ENCODE results near the gene USP43. TPM values are rescaled to one million over a fixed set of nuclear protein-coding genes. Genes with fewer than 3 reads are reported as not detected.

USP43 gene
- total and polyA plus RNA-seq, 12 donors, result 0.11 to 1.2 (median 0.54) TPM; not detected in 2

DNA sequence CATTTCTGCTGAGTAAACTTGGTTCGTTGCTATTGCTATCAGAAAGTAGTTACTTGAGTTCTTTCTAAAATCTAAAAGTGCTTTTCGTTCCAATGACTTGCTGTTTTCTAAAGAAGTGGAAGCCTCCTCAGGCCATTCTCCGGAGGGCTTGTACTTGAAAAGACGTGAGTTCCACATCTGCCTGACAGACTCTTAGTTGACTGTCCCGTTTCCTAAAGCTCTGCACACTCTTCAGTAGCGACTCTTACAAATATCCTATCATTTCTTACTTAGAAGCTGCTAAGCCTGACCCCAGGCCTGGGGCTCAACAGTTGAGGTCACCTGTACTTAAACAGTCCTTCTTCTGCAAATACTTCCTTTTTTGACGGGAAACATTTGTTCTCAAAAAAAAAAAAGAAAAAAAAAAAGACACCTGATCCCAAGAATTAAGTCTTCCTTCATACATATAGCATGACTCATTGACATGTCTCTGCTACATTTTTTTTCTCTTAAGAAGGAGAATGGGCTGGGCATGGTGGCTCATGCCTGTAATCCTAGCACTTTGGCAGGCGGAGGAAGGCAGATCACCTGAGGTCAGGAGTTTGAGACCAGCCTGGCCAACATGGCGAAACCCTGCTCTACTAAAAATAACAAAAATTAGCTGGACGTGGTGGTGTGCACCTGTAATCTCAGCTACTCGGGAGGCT lies 84.6 kb downstream of the USP43 start:
- intact Hi-C loops (cut with DNase I), result loop anchor here in 1 of 2 donors (10.0 kb wide), 1 partner anchor 55 kb away; no protein-coding TSS in a partner anchor
- H3K36me3 ChIP-seq (replicated peaks in 1 of 2), result no peaks in the 10 kb centered on the region

DNA sequence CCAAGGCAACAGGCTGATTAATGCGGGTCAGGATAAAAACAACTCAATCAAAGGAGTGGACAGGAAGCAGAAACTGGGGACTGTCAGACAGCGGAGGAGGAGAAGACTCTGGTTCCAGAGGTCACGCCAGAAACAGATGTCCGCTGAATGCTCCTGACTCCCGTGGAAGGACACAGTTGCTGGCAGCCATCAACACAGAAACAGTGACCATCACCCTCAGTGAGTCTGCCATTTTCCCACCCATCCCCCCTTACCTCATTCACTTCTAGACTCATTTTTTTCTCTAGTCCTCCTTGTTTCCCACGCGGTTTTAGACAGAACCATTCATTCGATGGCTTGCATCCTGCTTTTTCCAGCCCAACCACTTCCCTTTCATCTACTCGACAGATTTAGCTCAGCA lies 105.2 kb downstream of the USP43 start:
- intact Hi-C loops (cut with DNase I), result no loop called here
- Histone ChIP-seq H3K4me3 (no peak overlapping the region), H3K9me3 (replicated peaks in 1 of 3) (no peaks in the 10 kb centered on the region), H3K4me1 (replicated peaks in 1 of 2) (no peaks in the 10 kb centered on the region), H3K27me3 (no peaks in the 10 kb centered on the region), H3K27ac (no peak overlapping the region), H3K36me3 (replicated peaks in 1 of 2) (no peaks in the 10 kb centered on the region)
- peak in 2 of 7 donors; percentile 10 to 23 for DNase-seq
- TF ChIP-seq, protein P1, sequence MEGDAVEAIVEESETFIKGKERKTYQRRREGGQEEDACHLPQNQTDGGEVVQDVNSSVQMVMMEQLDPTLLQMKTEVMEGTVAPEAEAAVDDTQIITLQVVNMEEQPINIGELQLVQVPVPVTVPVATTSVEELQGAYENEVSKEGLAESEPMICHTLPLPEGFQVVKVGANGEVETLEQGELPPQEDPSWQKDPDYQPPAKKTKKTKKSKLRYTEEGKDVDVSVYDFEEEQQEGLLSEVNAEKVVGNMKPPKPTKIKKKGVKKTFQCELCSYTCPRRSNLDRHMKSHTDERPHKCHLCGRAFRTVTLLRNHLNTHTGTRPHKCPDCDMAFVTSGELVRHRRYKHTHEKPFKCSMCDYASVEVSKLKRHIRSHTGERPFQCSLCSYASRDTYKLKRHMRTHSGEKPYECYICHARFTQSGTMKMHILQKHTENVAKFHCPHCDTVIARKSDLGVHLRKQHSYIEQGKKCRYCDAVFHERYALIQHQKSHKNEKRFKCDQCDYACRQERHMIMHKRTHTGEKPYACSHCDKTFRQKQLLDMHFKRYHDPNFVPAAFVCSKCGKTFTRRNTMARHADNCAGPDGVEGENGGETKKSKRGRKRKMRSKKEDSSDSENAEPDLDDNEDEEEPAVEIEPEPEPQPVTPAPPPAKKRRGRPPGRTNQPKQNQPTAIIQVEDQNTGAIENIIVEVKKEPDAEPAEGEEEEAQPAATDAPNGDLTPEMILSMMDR (IDR thresholded peaks at IDR 0.05), result no peak
- no peak for TF ChIP-seq POLR2A (IDR thresholded peaks at IDR 0.05)
- WGBS, 4 donors, result 19 to 32% (median 26%) methylated on average over 9 of the region's 9 CpGs

More for the DNA sequence above, 84.6 kb downstream of the USP43 start:
- 64 to 77% (median 72%) methylated on average over 11 of the region's 11 CpGs for WGBS, 4 donors
- H3K27me3 ChIP-seq, result no peaks in the 10 kb centered on the region
- DNase-seq, result no peak
- H3K4me3 ChIP-seq, result no peak overlapping the region
- H3K9me3 ChIP-seq (replicated peaks in 1 of 3), result no peaks in the 10 kb centered on the region
- TF ChIP-seq POLR2A (IDR thresholded peaks at IDR 0.05), result no peak
- no peak overlapping the region for H3K27ac ChIP-seq
- no peaks in the 10 kb centered on the region for H3K4me1 ChIP-seq (replicated peaks in 1 of 2)

DNA sequence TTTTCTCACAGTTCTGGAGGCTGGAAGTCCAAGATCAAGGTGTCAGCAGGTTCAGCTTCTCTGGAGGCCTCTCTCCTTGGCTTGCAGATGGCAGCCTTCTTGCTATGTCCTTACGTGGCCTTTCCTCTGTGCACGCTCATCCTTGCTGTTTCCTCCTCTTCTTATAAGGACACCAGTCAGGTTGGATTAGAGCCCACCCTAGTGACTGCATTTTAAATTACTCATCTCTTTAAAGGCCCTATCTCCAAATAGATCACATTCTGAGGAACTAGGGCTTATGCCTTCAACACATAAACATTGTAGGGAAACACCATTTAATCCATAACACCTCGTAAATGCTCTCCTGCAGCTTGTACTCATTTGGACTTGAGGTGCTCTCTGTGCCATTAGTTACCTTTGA lies 109.8 kb downstream of the USP43 start:
- Histone ChIP-seq H3K4me3 (no peak overlapping the region), H3K36me3 (replicated peaks in 1 of 2) (no peaks in the 10 kb centered on the region), H3K27ac (no peak overlapping the region), H3K9me3 (replicated peaks in 1 of 3) (no peaks in the 10 kb centered on the region), H3K27me3 (no peaks in the 10 kb centered on the region), H3K4me1 (replicated peaks in 1 of 2) (no peaks in the 10 kb centered on the region)
- WGBS, 4 donors, result 66 to 77% (median 72%) methylated on average over 3 of the region's 3 CpGs
- TF ChIP-seq POLR2A (IDR thresholded peaks at IDR 0.05), result no peak
- TF ChIP-seq, protein P1 (IDR thresholded peaks at IDR 0.05), result no peak
- intact Hi-C loops (cut with DNase I), result no loop called here
- DNase-seq, result no peak

DNA sequence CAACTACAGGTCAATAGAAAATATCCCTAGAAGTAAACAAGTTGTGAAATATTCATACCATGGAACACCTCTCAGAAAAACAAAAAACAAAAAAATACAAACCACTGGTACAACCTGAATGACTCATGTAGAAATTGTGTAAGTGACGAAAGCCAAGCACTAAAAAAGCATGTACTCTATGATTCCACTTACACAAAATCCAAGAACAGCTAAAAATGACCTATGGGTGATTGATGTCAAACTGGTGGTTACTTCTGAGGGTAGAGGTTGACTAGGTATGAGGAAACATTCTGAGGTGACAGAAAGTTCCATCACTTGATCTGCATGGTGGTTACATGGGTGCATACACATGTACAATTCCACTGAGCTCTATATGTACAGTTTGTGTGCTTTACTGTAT lies 114.9 kb downstream of the USP43 start:
- DNase-seq, result no peak
- Histone ChIP-seq H3K9me3 (replicated peaks in 1 of 3) (no peaks in the 10 kb centered on the region), H3K27ac (no peak overlapping the region), H3K27me3 (no peaks in the 10 kb centered on the region), H3K4me3 (no peak overlapping the region), H3K36me3 (replicated peaks in 1 of 2) (no peaks in the 10 kb centered on the region), H3K4me1 (replicated peaks in 1 of 2) (no peaks in the 10 kb centered on the region)
- 76 to 95% (median 85%) methylated on average over 1 of the region's 1 CpG for WGBS, 4 donors
- intact Hi-C loops (cut with DNase I), result no loop called here
- TF ChIP-seq, protein P1 (IDR thresholded peaks at IDR 0.05), result no peak
- TF ChIP-seq POLR2A (IDR thresholded peaks at IDR 0.05), result no peak

DNA sequence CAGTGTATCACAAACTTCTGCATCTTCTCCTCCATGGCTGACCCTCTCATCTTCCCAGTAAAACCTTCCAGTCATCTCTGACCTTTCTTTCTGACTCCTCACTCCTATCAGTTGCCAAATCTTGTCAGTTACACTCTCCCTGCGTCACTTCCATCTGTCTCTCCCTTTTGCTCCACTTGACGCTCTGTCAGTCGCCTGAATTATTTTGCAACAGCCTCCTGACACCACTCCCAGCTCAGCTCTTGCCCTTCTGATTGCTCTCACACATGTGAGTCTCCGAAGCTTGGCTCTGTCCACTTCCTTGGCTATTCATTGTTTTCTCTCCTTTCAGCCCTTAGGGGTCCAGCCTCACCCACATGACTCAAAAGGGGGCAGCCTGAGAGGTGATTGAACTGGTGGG lies 118.3 kb downstream of the USP43 start:
- intact Hi-C loops (cut with DNase I), result no loop called here
- no peaks in the 10 kb centered on the region for H3K9me3 ChIP-seq (replicated peaks in 1 of 3)
- no peak overlapping the region for H3K27ac ChIP-seq
- no peaks in the 10 kb centered on the region for H3K36me3 ChIP-seq (replicated peaks in 1 of 2)
- WGBS, 4 donors, result 33 to 50% (median 36%) methylated on average over 4 of the region's 4 CpGs
- no peak overlapping the region for H3K4me3 ChIP-seq
- no peaks in the 10 kb centered on the region for H3K4me1 ChIP-seq (replicated peaks in 1 of 2)
- no peak for TF ChIP-seq POLR2A (IDR thresholded peaks at IDR 0.05)
- TF ChIP-seq, protein P1 (IDR thresholded peaks at IDR 0.05), result no peak
- no peak for DNase-seq
- peaks cover 7% of the 10 kb centered on the region for H3K27me3 ChIP-seq

Data from adrenal gland (tissue), 12 donors.